ENCODE results near the gene HECTD1. TPM values are rescaled to one million over a fixed set of nuclear protein-coding genes. Genes with fewer than 3 reads are reported as not detected.
"Not testable (repeated sequence)": the region's sequence is repeated elsewhere in the genome, so short reads cannot be mapped to it uniquely, and the experiment has no call there.

Gene HECTD1
- total RNA-seq, 1 donor from 2014 or later = 107 TPM

GRCh38 chr14:31057035-31057434 is 150.6 kb downstream of the HECTD1 start:
- intact Hi-C loops (cut with micrococcal nuclease) = no loop called here

GRCh38 chr14:31052905-31053586 is 154.5 kb downstream of the HECTD1 start:
- intact Hi-C loops (cut with micrococcal nuclease) = not testable (repeated sequence)

GRCh38 chr14:31051511-31051910 is 156.1 kb downstream of the HECTD1 start:
- intact Hi-C loops (cut with micrococcal nuclease) = no loop called here

GRCh38 chr14:31051023-31051422 is 156.6 kb downstream of the HECTD1 start:
- intact Hi-C loops (cut with micrococcal nuclease) = no loop called here

Other genes starting within 250 kb of the HECTD1 start
- 6.7 and 8.3 TPM in 2 replicates for gene AP4S1, start 182.1 kb downstream of the HECTD1 start, total RNA-seq
- gene STRN3, start 181.4 kb downstream of the HECTD1 start, total RNA-seq = 23.1 and 25.8 TPM in 2 replicates
- gene HEATR5A, start 212.8 kb upstream of the HECTD1 start, total RNA-seq = 8.3 and 9.0 TPM in 2 replicates
- 20.0 and 21.9 TPM in 2 replicates for gene DTD2, start 249.7 kb upstream of the HECTD1 start, total RNA-seq